GM18517 (cell line): ENCODE data around the gene LAYN.

Source experiments
- ATAC-seq: cut with Tn5 transposase; IDR thresholded peaks from one replicate; pipeline ENCODE4 v1.9.1; 2021; ENCODE audit warnings: mild to moderate bottlenecking, moderate library complexity; ENCODE audit not compliant: unreplicated experiment

The LAYN gene

GRCh38 chr11:111531136-111531535, 9.4 kb upstream of the LAYN start:
- ATAC-seq = no peak

DNA sequence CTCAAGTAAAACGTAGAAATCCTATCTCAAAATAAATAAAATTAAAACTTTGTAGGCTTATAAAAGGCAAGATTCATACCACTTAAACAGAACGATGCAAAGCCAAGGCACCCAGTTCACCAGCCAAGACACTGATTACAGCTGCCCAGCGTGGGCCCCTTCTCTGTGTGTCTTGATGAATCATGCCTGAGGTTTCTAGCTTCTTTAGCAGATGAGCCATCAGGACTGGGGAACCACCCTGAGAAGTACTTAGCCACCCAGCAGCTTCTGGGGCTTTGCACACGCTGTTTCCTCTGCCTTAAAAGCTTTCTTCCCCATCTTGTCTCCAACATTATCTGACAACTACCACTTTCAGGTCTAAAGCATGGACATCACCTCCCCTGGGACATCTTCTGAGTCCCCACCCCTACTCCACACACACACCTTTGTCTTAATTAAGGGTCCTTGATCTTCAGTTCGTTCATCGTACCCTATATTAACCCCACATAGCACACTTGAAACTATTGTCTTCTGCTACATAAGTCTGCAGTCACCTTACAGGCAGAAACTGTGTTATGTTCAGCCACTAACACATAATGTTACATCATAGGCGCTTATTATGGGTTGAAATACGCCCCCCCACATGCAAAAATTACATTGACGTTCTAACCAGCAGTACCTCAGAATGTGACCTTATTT, 8.7 kb upstream of the LAYN start:
- ATAC-seq = peak; percentile 55

DNA sequence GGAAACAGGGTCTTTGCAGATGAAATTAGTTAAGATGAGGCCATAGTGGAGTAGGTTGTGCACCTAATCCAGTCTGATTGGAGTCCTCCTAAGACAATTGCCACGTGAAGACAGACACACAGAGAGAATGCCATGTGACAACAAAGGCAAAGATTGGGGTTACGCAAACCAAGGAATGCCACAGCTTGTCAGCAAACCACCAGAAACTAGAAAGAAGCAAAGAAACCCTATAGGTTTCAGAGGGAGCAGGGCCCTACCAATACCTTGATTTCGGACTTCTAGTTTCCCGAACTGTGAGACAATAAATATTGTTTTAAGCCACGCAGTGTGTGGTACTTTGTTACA, 8.2 kb upstream of the LAYN start:
- no peak for ATAC-seq

- no peak for ATAC-seq
Observed at GRCh38 chr11:111535281-111535680, 5.2 kb upstream of the LAYN start.

DNA sequence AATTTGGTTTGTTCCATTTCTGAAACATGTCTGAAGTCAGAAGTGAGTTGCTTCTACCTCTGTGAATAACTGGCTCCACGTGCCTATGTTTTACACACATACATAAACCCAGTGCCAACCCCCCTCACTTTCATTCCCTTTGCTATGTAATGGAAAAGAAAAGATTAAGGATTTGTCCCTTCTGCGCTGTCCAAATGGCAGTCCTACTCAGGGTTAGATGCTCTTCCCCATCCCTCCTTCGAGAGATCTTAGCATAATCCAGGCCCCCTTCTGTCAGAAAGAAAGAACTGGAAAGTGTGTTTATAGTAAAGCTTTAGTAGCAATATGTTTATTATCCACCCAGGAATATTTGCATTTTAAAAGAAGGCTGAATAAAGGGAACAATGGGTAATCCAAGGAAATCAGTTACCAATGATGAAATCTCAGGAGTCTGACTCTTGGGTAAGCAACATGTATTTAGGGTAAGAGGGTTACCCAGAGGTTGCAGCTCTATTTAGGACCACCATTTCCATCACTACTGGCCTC, 3.1 kb upstream of the LAYN start:
- ATAC-seq = no peak

GRCh38 chr11:111538407-111539114, 2.0 kb upstream of the LAYN start:
- no peak for ATAC-seq

DNA sequence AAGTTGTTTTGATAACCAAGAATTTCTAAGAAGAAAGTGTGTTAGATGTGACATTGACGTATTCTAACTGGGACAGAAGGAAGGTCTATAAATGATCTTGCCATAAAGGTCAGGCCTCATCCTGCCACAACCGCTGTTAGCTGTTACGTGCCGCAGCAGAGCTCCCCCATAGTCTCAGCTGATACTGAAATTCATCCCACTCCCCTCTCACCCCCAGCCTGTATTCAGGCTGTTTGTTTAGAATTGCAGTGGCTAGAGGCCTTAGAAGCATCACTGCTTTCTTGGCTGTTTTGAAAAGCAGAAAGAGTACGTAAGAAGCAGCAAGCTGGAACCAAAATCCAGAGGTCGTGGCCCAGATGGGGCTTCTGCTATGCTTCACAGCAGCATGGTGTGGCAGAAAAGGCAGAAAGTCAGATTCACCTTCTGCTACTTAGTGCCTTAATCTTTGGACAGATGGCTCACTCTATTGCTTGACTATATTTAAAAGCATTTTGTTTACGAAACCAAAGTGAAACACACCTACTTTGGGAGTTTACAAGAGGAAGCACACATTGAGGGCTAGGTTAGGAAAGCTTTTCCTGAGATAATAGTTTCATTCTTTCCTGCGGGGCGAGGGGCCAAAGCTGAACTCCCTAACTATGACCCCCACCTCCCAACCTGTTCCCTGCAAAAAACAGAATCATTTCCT, 950 bp upstream of the LAYN start:
- no peak for ATAC-seq

GRCh38 chr11:111540937-111541253, 375 bp downstream of the LAYN start:
- ATAC-seq = no peak

- ATAC-seq = no peak
Observed at GRCh38 chr11:111541254-111542061, 938 bp downstream of the LAYN start.

- no peak for ATAC-seq
Observed at GRCh38 chr11:111542606-111543275, 2.2 kb downstream of the LAYN start.

DNA sequence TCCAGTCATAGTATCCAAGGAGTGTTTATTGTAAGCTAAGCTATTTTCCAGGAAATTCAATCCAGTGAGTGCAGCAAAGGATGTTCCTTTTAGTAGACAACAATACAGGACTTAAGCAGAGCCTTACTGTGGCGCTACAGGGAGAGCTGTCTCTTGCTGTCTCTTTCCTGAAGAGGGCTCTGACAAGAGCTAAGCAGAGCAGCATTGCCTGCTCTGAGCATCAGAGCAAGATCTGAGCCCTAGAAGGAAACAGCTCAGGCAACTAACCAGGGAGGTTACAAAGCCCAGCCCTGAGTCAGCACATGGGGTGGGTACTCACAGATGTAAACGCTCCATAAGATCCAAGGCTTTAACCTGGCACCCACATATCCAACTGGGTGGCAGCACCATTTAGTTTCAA, 8.0 kb downstream of the LAYN start:
- ATAC-seq = no peak

GRCh38 chr11:111549196-111549868, 8.8 kb downstream of the LAYN start:
- no peak for ATAC-seq

DNA sequence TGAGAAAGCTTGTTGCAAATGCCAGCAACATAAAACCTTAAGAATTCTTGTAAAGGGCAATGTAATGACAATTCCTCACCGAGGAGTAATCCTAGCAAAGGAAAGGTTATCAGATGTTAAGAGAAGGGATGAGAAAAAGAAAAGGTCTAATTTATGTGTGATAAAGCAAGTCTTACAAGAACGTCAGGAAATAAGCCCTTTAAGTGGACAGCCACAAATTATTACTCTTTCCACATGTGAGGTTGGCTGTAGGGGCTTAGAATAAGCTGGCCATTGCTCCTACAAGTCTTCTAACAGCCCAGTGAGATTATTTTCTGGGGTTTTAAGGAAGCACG, 9.3 kb downstream of the LAYN start:
- no peak for ATAC-seq

DNA sequence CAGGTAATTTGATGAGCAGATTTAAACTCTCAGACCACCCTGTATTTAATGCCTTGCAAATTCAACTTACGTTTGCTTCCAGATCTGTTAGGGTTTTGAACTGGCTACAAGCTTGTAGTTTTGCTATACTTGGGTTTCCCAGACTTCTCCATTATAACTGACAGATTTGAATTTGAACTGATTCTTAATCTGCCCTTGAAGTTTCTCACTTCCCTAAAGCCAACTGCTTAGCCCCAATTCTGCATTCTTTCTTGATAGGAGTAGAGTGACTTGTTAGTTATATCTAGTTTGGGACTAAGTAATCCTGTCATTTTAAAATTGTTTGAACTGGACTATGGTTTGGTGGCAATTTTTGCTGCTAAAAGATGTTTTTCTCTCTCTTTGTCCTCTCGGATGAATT, 9.7 kb downstream of the LAYN start:
- ATAC-seq = no peak

DNA sequence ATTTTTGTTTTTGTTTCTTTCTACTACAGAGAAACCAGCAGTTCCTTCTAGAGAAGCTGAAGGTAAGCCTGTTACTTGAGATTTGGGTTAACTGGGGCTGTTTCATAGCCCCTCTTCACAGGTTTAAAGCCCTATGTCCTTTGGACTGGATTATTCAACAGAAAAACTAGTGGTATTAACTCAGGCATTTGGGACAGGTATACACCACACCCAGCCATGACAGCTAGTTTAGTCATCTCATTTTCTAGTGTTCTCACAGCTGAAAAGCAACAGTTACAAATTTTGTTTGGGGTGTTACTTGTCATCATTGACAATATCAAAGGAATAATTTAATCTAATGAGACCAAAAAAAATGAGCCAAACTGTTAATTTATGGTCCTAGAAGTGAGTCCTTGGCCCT, 14.0 kb downstream of the LAYN start:
- no peak for ATAC-seq

GRCh38 chr11:111555255-111555654, 14.7 kb downstream of the LAYN start:
- no peak for ATAC-seq

DNA sequence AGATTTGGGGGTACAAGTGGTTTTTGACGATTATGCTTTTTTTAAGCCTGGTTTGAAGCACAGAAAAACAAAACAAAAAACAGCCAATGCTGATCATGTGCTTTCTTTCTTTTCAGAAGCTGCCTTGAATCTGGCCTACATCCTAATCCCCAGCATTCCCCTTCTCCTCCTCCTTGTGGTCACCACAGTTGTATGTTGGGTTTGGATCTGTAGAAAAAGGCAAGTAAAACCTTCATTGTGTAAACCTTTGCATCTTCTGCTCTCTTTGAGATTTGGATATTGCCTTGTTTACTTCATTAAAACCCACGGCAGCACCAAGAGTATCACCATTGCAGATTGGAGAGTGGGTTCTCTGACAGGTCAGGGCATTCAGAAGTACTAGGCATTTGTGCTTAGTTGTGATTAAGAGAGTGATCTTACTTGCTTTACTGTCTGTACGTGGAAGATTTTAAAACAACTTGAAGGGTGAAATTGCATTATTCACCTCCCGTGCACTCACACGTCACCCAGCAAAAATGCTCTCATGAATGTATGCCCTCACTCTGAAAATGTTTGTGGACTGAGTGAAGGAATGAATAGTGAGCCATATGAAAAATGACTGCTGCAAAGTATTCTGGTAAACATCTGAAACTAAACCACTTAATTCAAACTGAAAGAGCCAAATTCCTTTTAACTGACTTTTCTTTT, 17.0 kb downstream of the LAYN start:
- no peak for ATAC-seq

DNA sequence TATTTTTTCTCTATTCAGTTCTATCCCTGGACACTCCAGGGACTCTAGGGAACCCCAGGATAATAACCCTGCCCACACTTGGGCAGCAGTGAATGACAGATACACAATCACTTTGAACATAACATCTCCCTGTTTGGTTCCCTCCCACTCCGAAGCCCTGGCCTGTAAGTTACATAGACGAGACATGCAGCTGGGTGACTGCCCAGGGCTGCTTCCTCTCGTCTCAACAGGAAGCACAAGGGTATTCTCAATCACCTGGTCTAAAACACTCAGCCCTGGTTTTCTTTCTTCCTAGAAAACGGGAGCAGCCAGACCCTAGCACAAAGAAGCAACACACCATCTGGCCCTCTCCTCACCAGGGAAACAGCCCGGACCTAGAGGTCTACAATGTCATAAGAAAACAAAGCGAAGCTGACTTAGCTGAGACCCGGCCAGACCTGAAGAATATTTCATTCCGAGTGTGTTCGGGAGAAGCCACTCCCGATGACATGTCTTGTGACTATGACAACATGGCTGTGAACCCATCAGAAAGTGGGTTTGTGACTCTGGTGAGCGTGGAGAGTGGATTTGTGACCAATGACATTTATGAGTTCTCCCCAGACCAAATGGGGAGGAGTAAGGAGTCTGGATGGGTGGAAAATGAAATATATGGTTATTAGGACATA, 19.4 kb downstream of the LAYN start:
- ATAC-seq = no peak

- ATAC-seq = no peak
Observed at GRCh38 chr11:111560800-111561199, 20.3 kb downstream of the LAYN start.
